ENCODE measurements around the gene LIN9. TPM values are rescaled to one million over a fixed set of nuclear protein-coding genes. Genes with fewer than 3 reads are reported as not detected.

Gene LIN9
- total and polyA plus RNA-seq, 2 of the 13 experiments (the other 11 are each of a cell fraction or from before 2014, with no cell fraction given): 3.0 to 10.0 TPM

GRCh38 chr1:226185141-226186036 is 123.6 kb downstream of the LIN9 start:
- TSS peak; percentile 65 for BruUV-seq (replicated peaks)
- ATAC-seq (no peak), DNase-seq (ENCODE audit: low spot score) (no peak), FAIRE-seq (no peak)
- CTCF ChIA-PET (ENCODE audit: low intra/inter-chr PET ratio, low total read pairs): no interaction called here
- POLR2A ChIA-PET: interaction anchor here (0.6 to 2.0 kb wide), 5 partner anchors 33 to 225 kb away, joined by 3 to 6 read pairs (median 4); partner anchors contain the start of gene H3-3A
- no peak overlapping the region for H2AFZ ChIP-seq (ENCODE audit: low read length)
- intact Hi-C loops (cut with micrococcal nuclease; ENCODE audit: unreplicated experiment): no loop called here
- H4K20me1 ChIP-seq (ENCODE audit: insufficient read depth, low read length): peaks cover 41% of the 10 kb centered on the region
- peak overlapping the region; percentile 88 for H3K4me2 ChIP-seq (ENCODE audit: low read depth, low read length)
- H3K4me3 ChIP-seq (replicated peaks in 1 of 3; ENCODE audit: insufficient read depth in 1 of 3, low read depth in 2 of 3, low read length in 3 of 3): peak overlapping the region; percentile 87 to 97 (median 90)
- H3K27me3 ChIP-seq (ENCODE audit: control insufficient read depth in 1 of 2, insufficient read depth in 2 of 2, low read length in 2 of 2): no peaks in the 10 kb centered on the region; a peak in 1 of 5 replicates
- peaks cover 58% of the 10 kb centered on the region for H3K79me2 ChIP-seq (ENCODE audit: insufficient read depth, low read length)
- H3K9ac ChIP-seq (ENCODE audit: insufficient read depth, low read depth, low read length): peak overlapping the region; percentile 97
- peaks cover 3 to 12% of the 10 kb centered on the region in 2 experiments; a peak in 3 of 5 replicates for H3K36me3 ChIP-seq (replicated peaks in 1 of 2; ENCODE audit: control insufficient read depth in 1 of 2, insufficient read depth in 2 of 2, low read length in 2 of 2)
- H3K9me3 ChIP-seq (ENCODE audit: low read length): no peaks in the 10 kb centered on the region
- 13% methylated on average over 14 of the region's 14 CpGs for WGBS (ENCODE audit: low lambda C conversion rate)
- H3K4me1 ChIP-seq (ENCODE audit: insufficient read depth, low read length): peaks cover 44% of the 10 kb centered on the region
- H3K27ac ChIP-seq (ENCODE audit: extremely low read length, insufficient read depth, low read length): peak overlapping the region; percentile 74
- in situ Hi-C loops (cut with HindIII; ENCODE audit: extremely low pct_ligation_motif_present, low pct_unique_long_range_greater_than_20kb): loop anchor here (5.0 kb wide), 1 partner anchor 53 kb away; no protein-coding TSS in a partner anchor
- TF ChIP-seq CENPBD1 (CRISPR knock-in tag; IDR thresholded peaks at IDR 0.05; ENCODE audit: borderline replicate concordance, low read depth) (no peak), TAF15 (IDR thresholded peaks at IDR 0.05; ENCODE audit: low read depth, low read length, poor library complexity, severe bottlenecking) (no peak), ZSCAN25 (CRISPR knock-in tag; IDR thresholded peaks at IDR 0.05) (0 out of 2 replicates have a peak, but pooled peaks have one; percentile 9), PREB (CRISPR knock-in tag; IDR thresholded peaks at IDR 0.05) (no peak), SIN3A (IDR thresholded peaks at IDR 0.05; ENCODE audit: borderline replicate concordance, low read depth, low read length) (peak; percentile 17; the same call in 1 of the 2 replicates), ZNF766 (CRISPR knock-in tag; IDR thresholded peaks at IDR 0.05; ENCODE audit: borderline replicate concordance) (no peak), ZNF281 (CRISPR knock-in tag; IDR thresholded peaks at IDR 0.05; ENCODE audit: borderline replicate concordance) (no peak), ZC3H4 (CRISPR knock-in tag; IDR thresholded peaks at IDR 0.05; ENCODE audit: borderline replicate concordance) (no peak), CEBPB (IDR thresholded peaks at IDR 0.05; ENCODE audit: borderline replicate concordance, low read depth, low read length) (peak; percentile 64), CEBPG (CRISPR knock-in tag; IDR thresholded peaks at IDR 0.05) (peak; percentile 27; the same call in 1 of the 2 replicates), ZBED4 (CRISPR knock-in tag; IDR thresholded peaks at IDR 0.05; ENCODE audit: borderline replicate concordance) (no peak), ELF3 (CRISPR knock-in tag; IDR thresholded peaks at IDR 0.05) (no peak), SAFB2 (CRISPR knock-in tag; IDR thresholded peaks at IDR 0.05; ENCODE audit: borderline replicate concordance, low read depth) (no peak), TRIM24 (CRISPR knock-in tag; IDR thresholded peaks at IDR 0.05) (no peak)
